HepG2 (cell line): ENCODE measurements around the gene APOC3. TPM values are rescaled to one million over a fixed set of nuclear protein-coding genes. Genes with fewer than 3 reads are reported as not detected.
A peak's percentile ranks its signal among the peaks of the same experiment; 100 is the strongest.

ENCODE experiments used
- ATAD3A ChIP-seq: sonication (generic); formaldehyde crosslinking; IDR thresholded peaks from 2 replicates; pipeline ENCODE4 v1.4.0; 2020; ENCODE audit warnings: missing genetic modification reagents
- FOXP1 ChIP-seq, 2 experiments: fragments of 450-650 bp in 1 of 2; IDR thresholded peaks; 2 replicates each; pipeline ENCODE4 v1.6.1; 2017 to 2018; ENCODE audit warnings: antibody characterized with exemption in 1 of 2
- HDAC1 ChIP-seq: sonication (generic); formaldehyde crosslinking; IDR thresholded peaks from 2 replicates; pipeline ENCODE4 v1.5.1; 2020; ENCODE audit warnings: mild to moderate bottlenecking, missing genetic modification reagents
- IKZF4 ChIP-seq: sonication (generic); formaldehyde crosslinking; IDR thresholded peaks from 2 replicates; pipeline ENCODE4 v1.5.1; 2020; ENCODE audit warnings: borderline replicate concordance, mild to moderate bottlenecking, low read depth, missing genetic modification reagents; ENCODE audit errors: not compliant biosample characterization
- MIER3 ChIP-seq: IDR thresholded peaks from 2 replicates; pipeline ENCODE4 v1.6.1; 2016; ENCODE audit warnings: missing compliant biosample characterization, borderline replicate concordance
- NFYB ChIP-seq: sonication (generic); formaldehyde crosslinking; IDR thresholded peaks from 2 replicates; pipeline ENCODE4 v1.4.0; 2020; ENCODE audit warnings: missing genetic modification reagents
- NPAS2 ChIP-seq: sonication (generic); formaldehyde crosslinking; IDR thresholded peaks from 2 replicates; pipeline ENCODE4 v1.8.0; 2022; ENCODE audit warnings: mild to moderate bottlenecking, missing genetic modification reagents, borderline replicate concordance
- REPIN1 ChIP-seq: sonication (generic); formaldehyde crosslinking; IDR thresholded peaks from 2 replicates; pipeline ENCODE4 v1.8.0; 2022; ENCODE audit warnings: missing genetic modification reagents, low read depth, mild to moderate bottlenecking, borderline replicate concordance
- RFX1 ChIP-seq: fragments of 450-650 bp; IDR thresholded peaks from 2 replicates; pipeline ENCODE4 v1.6.1; 2017
- ZBTB46 ChIP-seq: sonication (generic); formaldehyde crosslinking; IDR thresholded peaks from 2 replicates; pipeline ENCODE4 v1.4.0; 2020; ENCODE audit warnings: mild to moderate bottlenecking, missing genetic modification reagents, borderline replicate concordance
- ZKSCAN5 ChIP-seq: sonication (generic); formaldehyde crosslinking; IDR thresholded peaks from 2 replicates; pipeline ENCODE4 v1.5.1; 2020; ENCODE audit warnings: mild to moderate bottlenecking, missing genetic modification reagents
- ZNF331 ChIP-seq: sonication (generic); formaldehyde crosslinking; IDR thresholded peaks from 2 replicates; pipeline ENCODE4 v1.4.0; 2020; ENCODE audit warnings: missing genetic modification reagents
- ZNF549 ChIP-seq: sonication (generic); formaldehyde crosslinking; IDR thresholded peaks from 2 replicates; pipeline ENCODE4 v1.5.0; 2020; ENCODE audit warnings: missing genetic modification reagents
- polyA plus RNA-seq, 8 experiments: library from polyadenylated mRNA; depleted of rRNA in 3 of 8; stranded (reverse) in 7 of 8; unstranded in 1 of 8; fragments of >200 nt; fragmentation: Illumina TruSeq in 4 of 8; extraction: Trizol in 4 of 8; gene quantifications; 2 replicates each; pipeline versions ENCODE4 v1.2.1 to v1.2.3, GENCODE V29; 2011 to 2016; ENCODE audit warnings: low read depth in 4 of 8, missing spikeins in 1 of 8, mixed read lengths in 1 of 8; ENCODE audit not compliant: insufficient read depth in 1 of 8
- total RNA-seq, 5 experiments: library from RNA; depleted of rRNA; stranded (reverse); fragments of >200 nt; fragmentation: Illumina TruSeq; extraction: Trizol; gene quantifications; 2 replicates each; pipeline ENCODE4 v1.2.3, GENCODE V29; 2016; ENCODE audit warnings: low read depth in 1 of 5
- TF ChIP-seq, protein P1 (sequence below): IDR thresholded peaks from 2 replicates; pipeline ENCODE4 v1.6.1; 2016; ENCODE audit warnings: low read depth, missing genetic modification reagents, missing compliant biosample characterization
- TF ChIP-seq, protein P2 (sequence below): sonication (generic); formaldehyde crosslinking; IDR thresholded peaks from 2 replicates; pipeline ENCODE4 v1.4.0; 2020; ENCODE audit warnings: missing genetic modification reagents
- TF ChIP-seq, protein P3 (sequence below): sonication (generic); formaldehyde crosslinking; IDR thresholded peaks from 2 replicates; pipeline ENCODE4 v1.4.0; 2020; ENCODE audit warnings: missing genetic modification reagents

The APOC3 gene
- total and polyA plus RNA-seq, 2 of the 13 experiments (the other 11 are each of a cell fraction or from before 2014, with no cell fraction given) = 314 to 687 TPM

DNA sequence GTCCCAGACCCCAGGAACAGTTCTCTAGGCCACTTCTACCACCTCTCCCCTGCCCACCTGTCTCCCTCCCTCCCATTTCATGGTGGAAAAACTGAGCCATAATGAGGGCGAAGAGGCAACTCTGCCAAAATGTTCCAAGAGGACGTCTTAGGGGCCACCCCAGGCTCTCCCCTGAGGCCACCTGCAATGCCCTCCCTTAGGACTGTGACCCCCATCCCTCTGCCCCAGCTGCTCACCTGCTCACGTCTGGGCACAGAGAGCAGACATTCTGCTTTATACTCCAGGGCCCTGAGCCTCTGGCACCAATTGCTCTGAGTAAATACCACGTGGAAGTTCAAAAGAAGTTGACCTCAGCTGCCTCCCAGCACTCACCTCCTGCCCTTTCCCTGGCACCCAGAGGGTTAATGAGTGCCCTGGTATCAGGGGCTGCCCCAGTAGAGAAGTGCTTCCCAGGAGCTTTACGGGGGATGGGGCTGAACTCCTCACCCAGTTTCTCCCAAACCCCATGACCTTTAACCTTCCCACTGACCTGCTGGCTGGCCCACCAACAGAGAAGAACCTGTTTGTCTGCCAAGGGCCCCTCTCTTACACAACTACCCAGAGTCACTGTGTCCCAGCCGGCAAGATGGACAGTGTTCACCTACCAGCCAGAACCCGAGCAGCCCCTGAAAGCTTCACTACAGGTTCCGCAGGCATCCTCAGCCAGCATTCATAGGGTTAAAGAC is 37.4 kb upstream of the APOC3 start (continued):
- TF ChIP-seq, protein P1, sequence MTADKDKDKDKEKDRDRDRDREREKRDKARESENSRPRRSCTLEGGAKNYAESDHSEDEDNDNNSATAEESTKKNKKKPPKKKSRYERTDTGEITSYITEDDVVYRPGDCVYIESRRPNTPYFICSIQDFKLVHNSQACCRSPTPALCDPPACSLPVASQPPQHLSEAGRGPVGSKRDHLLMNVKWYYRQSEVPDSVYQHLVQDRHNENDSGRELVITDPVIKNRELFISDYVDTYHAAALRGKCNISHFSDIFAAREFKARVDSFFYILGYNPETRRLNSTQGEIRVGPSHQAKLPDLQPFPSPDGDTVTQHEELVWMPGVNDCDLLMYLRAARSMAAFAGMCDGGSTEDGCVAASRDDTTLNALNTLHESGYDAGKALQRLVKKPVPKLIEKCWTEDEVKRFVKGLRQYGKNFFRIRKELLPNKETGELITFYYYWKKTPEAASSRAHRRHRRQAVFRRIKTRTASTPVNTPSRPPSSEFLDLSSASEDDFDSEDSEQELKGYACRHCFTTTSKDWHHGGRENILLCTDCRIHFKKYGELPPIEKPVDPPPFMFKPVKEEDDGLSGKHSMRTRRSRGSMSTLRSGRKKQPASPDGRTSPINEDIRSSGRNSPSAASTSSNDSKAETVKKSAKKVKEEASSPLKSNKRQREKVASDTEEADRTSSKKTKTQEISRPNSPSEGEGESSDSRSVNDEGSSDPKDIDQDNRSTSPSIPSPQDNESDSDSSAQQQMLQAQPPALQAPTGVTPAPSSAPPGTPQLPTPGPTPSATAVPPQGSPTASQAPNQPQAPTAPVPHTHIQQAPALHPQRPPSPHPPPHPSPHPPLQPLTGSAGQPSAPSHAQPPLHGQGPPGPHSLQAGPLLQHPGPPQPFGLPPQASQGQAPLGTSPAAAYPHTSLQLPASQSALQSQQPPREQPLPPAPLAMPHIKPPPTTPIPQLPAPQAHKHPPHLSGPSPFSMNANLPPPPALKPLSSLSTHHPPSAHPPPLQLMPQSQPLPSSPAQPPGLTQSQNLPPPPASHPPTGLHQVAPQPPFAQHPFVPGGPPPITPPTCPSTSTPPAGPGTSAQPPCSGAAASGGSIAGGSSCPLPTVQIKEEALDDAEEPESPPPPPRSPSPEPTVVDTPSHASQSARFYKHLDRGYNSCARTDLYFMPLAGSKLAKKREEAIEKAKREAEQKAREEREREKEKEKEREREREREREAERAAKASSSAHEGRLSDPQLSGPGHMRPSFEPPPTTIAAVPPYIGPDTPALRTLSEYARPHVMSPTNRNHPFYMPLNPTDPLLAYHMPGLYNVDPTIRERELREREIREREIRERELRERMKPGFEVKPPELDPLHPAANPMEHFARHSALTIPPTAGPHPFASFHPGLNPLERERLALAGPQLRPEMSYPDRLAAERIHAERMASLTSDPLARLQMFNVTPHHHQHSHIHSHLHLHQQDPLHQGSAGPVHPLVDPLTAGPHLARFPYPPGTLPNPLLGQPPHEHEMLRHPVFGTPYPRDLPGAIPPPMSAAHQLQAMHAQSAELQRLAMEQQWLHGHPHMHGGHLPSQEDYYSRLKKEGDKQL = no peak
- TF ChIP-seq ZNF331 (CRISPR knock-in tag) (peak; percentile 37; the same call in 1 of the 2 replicates), ZBTB46 (no peak), IKZF4 (no peak), HDAC1 (CRISPR knock-in tag) (peak; percentile 55; the same call in 1 of the 2 replicates), FOXP1 (IDR thresholded peaks at IDR 0.05) (no peak), FOXP1 (CRISPR knock-in tag; IDR thresholded peaks at IDR 0.05) (peak; percentile 25; the same call in 1 of the 2 replicates), RFX1 (no peak), ZNF549 (no peak), ZKSCAN5 (peak; percentile 79; the same call in 1 of the 2 replicates), NFYB (peak; percentile 13; the same call in 1 of the 2 replicates), ATAD3A (CRISPR knock-in tag) (no peak), MIER3 (CRISPR knock-in tag) (peak; percentile 37; the same call in 1 of the 2 replicates), NPAS2 (CRISPR knock-in tag) (no peak), REPIN1 (CRISPR knock-in tag) (peak; percentile 34; the same call in 1 of the 2 replicates)
- TF ChIP-seq, protein P2, sequence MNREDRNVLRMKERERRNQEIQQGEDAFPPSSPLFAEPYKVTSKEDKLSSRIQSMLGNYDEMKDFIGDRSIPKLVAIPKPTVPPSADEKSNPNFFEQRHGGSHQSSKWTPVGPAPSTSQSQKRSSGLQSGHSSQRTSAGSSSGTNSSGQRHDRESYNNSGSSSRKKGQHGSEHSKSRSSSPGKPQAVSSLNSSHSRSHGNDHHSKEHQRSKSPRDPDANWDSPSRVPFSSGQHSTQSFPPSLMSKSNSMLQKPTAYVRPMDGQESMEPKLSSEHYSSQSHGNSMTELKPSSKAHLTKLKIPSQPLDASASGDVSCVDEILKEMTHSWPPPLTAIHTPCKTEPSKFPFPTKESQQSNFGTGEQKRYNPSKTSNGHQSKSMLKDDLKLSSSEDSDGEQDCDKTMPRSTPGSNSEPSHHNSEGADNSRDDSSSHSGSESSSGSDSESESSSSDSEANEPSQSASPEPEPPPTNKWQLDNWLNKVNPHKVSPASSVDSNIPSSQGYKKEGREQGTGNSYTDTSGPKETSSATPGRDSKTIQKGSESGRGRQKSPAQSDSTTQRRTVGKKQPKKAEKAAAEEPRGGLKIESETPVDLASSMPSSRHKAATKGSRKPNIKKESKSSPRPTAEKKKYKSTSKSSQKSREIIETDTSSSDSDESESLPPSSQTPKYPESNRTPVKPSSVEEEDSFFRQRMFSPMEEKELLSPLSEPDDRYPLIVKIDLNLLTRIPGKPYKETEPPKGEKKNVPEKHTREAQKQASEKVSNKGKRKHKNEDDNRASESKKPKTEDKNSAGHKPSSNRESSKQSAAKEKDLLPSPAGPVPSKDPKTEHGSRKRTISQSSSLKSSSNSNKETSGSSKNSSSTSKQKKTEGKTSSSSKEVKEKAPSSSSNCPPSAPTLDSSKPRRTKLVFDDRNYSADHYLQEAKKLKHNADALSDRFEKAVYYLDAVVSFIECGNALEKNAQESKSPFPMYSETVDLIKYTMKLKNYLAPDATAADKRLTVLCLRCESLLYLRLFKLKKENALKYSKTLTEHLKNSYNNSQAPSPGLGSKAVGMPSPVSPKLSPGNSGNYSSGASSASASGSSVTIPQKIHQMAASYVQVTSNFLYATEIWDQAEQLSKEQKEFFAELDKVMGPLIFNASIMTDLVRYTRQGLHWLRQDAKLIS (CRISPR knock-in tag) = 0 out of 2 replicates have a peak, but pooled peaks have one; percentile 40
- TF ChIP-seq, protein P3, sequence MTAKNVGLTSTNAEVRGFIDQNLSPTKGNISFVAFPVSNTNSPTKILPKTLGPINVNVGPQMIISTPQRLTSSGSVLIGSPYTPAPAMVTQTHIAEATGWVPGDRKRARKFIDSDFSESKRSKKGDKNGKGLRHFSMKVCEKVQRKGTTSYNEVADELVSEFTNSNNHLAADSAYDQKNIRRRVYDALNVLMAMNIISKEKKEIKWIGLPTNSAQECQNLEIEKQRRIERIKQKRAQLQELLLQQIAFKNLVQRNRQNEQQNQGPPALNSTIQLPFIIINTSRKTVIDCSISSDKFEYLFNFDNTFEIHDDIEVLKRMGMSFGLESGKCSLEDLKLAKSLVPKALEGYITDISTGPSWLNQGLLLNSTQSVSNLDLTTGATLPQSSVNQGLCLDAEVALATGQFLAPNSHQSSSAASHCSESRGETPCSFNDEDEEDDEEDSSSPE = peak; percentile 33; the same call in 1 of the 2 replicates
